A673 (cell line): Measurements from ENCODE around the gene BDNF. TPM values are rescaled to one million over a fixed set of nuclear protein-coding genes. Genes with fewer than 3 reads are reported as not detected.

ENCODE experiments used
- BruUV-seq: library from RNA; stranded (reverse); fragments of 400-500 nt; replicated peaks from 2 replicates; lab custom pipeline; 2021; lab: Mats Ljungman, UMichigan
- CTCF ChIA-PET: fragments of 300-600 bp; sonication (Branson Sonifier 250); formaldehyde crosslinking; loops from one replicate; lab custom pipeline; 2022; ENCODE audit warnings: antibody characterized with exemption; lab: Charles Lee
- POLR2A ChIA-PET: fragments of 300-600 bp; sonication (Branson Sonifier 250); formaldehyde crosslinking; loops from one replicate; lab custom pipeline; 2022; ENCODE audit warnings: antibody characterized with exemption; ENCODE audit not compliant: low non-redundant PET; lab: Charles Lee
- DNase-seq: peaks from one replicate; pipeline ENCODE4 v3.0.0-alpha.2; 2015; ENCODE audit warnings: low spot score
- H3K27ac ChIP-seq: fragments of 200-600 bp; sonication (generic); 2 replicates; pipeline ENCODE4 v1.5.1; 2016; ENCODE audit warnings: mixed run types, low read depth, mild to moderate bottlenecking, mixed read lengths, antibody characterized with exemption, low read length; ENCODE audit not compliant: poor library complexity, severe bottlenecking
- H3K27me3 ChIP-seq: fragments of 200-600 bp; sonication (generic); replicated peaks from 2 replicates; pipeline ENCODE4 v1.6.1; 2017; ENCODE audit warnings: mixed run types, low read depth, mild to moderate bottlenecking, mixed read lengths, antibody characterized with exemption, low read length; ENCODE audit not compliant: insufficient read depth, poor library complexity
- H3K36me3 ChIP-seq: fragments of 200-600 bp; sonication (generic); 2 replicates; pipeline ENCODE4 v1.6.1; 2016; ENCODE audit warnings: mixed run types, mild to moderate bottlenecking, mixed read lengths, antibody characterized with exemption, low read length; ENCODE audit not compliant: insufficient read depth, poor library complexity, severe bottlenecking
- H3K4me1 ChIP-seq: fragments of 200-600 bp; sonication (generic); 2 replicates; pipeline ENCODE4 v1.6.1; 2017; ENCODE audit warnings: mixed run types, mild to moderate bottlenecking, mixed read lengths, antibody characterized with exemption, low read length; ENCODE audit not compliant: insufficient read depth, poor library complexity, severe bottlenecking
- H3K4me3 ChIP-seq: fragments of 200-600 bp; sonication (generic); 2 replicates; pipeline ENCODE4 v1.5.1; 2016; ENCODE audit warnings: low read depth, mixed run types, mild to moderate bottlenecking, mixed read lengths, low read length; ENCODE audit not compliant: poor library complexity, severe bottlenecking
- H3K9me3 ChIP-seq: fragments of 200-600 bp; sonication (generic); 2 replicates; pipeline ENCODE4 v1.6.1; 2016; ENCODE audit warnings: mixed run types, low read depth, mild to moderate bottlenecking, mixed read lengths, antibody characterized with exemption, low read length; ENCODE audit not compliant: poor library complexity, severe bottlenecking
- EZH2 ChIP-seq: fragments of 200-600 bp; sonication (generic); IDR thresholded peaks from 2 replicates; pipeline ENCODE4 v1.6.1; 2017; ENCODE audit warnings: borderline replicate concordance, low read depth, mild to moderate bottlenecking, mixed read lengths, antibody characterized with exemption, low read length; ENCODE audit not compliant: poor library complexity, severe bottlenecking
- intact Hi-C: fragments of 100-400 bp; cut with micrococcal nuclease; formaldehyde crosslinking; loops from one replicate; pipeline ENCODE4 v1.10.0; 2022; ENCODE audit not compliant: unreplicated experiment
- total RNA-seq: library from RNA; stranded (reverse); gene quantifications from 2 replicates; pipeline ENCODE4 v1.2.3, GENCODE V29; 2021
- TF ChIP-seq, protein P1 (sequence below): fragments of 300-800, 200-600 bp; sonication (generic); conservative IDR thresholded peaks from 2 replicates; pipeline ENCODE4 v1.5.1; 2017; ENCODE audit warnings: low read depth, mild to moderate bottlenecking, antibody characterized with exemption, low read length, moderate library complexity, mixed read lengths

BDNF gene
- total RNA-seq, 1 experiment from 2014 or later = 0.09 TPM

DNA sequence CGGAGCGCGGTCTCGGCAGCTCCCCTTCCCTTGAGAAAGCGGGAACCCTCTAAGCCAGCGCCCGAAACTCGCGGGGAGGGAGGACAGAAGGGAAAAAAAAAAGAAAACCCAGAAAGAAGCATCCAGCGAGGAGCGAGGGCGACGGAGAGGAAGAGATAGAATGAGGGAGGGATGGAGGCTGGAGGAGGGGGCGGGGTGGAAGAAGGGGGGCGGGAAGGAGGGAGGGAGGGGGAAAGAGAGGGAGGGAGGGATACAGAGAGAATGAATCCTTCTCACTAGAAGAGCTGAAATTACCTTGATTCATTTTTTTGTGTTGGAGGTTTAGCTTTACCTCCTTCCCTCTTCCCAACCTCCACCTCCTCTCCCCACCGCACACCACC, 19.3 kb upstream of the BDNF start:
- H3K9me3 ChIP-seq = no peaks in the 10 kb centered on the region
- no peak overlapping the region for H3K4me3 ChIP-seq
- H3K4me1 ChIP-seq = peaks cover 14% of the 10 kb centered on the region
- TF ChIP-seq, protein P1, sequence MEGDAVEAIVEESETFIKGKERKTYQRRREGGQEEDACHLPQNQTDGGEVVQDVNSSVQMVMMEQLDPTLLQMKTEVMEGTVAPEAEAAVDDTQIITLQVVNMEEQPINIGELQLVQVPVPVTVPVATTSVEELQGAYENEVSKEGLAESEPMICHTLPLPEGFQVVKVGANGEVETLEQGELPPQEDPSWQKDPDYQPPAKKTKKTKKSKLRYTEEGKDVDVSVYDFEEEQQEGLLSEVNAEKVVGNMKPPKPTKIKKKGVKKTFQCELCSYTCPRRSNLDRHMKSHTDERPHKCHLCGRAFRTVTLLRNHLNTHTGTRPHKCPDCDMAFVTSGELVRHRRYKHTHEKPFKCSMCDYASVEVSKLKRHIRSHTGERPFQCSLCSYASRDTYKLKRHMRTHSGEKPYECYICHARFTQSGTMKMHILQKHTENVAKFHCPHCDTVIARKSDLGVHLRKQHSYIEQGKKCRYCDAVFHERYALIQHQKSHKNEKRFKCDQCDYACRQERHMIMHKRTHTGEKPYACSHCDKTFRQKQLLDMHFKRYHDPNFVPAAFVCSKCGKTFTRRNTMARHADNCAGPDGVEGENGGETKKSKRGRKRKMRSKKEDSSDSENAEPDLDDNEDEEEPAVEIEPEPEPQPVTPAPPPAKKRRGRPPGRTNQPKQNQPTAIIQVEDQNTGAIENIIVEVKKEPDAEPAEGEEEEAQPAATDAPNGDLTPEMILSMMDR = no peak
- no peak for TF ChIP-seq EZH2
- H3K27ac ChIP-seq = no peak overlapping the region
- H3K27me3 ChIP-seq = peaks cover 100% of the 10 kb centered on the region
- POLR2A ChIA-PET = interaction anchor here (0.5 kb wide), 1 partner anchor 774 kb away, joined by 3 read pairs; no protein-coding TSS in a partner anchor
- DNase-seq = no peak
- CTCF ChIA-PET = interaction anchor here (0.7 to 0.8 kb wide), 3 partner anchors 9 to 24 kb away, joined by 3 to 4 read pairs (median 3); no protein-coding TSS in a partner anchor
- no TSS peak for BruUV-seq
- no peaks in the 10 kb centered on the region for H3K36me3 ChIP-seq
- intact Hi-C loops = no loop called here

- DNase-seq = no peak
- CTCF ChIA-PET = interaction anchor here (0.6 to 0.7 kb wide), 3 partner anchors 20 to 24 kb away, joined by 3 to 5 read pairs (median 4); no protein-coding TSS in a partner anchor
- no peaks in the 10 kb centered on the region for H3K36me3 ChIP-seq
- no TSS peak for BruUV-seq
- no peak overlapping the region for H3K27ac ChIP-seq
- POLR2A ChIA-PET = interaction anchor here (0.6 to 0.8 kb wide), 2 partner anchors 20 to 126 kb away, joined by 6 to 9 read pairs; no protein-coding TSS in a partner anchor
- TF ChIP-seq EZH2 = peak; percentile 97
- TF ChIP-seq, protein P1 = no peak
- H3K9me3 ChIP-seq = no peaks in the 10 kb centered on the region
- H3K4me3 ChIP-seq = peak overlapping the region; percentile 38
- H3K27me3 ChIP-seq = peaks cover 100% of the 10 kb centered on the region
- intact Hi-C loops = no loop called here
- peaks cover 14% of the 10 kb centered on the region for H3K4me1 ChIP-seq
Measured at GRCh38 chr11:27718863-27719545, 18.7 kb upstream of the BDNF start.

DNA sequence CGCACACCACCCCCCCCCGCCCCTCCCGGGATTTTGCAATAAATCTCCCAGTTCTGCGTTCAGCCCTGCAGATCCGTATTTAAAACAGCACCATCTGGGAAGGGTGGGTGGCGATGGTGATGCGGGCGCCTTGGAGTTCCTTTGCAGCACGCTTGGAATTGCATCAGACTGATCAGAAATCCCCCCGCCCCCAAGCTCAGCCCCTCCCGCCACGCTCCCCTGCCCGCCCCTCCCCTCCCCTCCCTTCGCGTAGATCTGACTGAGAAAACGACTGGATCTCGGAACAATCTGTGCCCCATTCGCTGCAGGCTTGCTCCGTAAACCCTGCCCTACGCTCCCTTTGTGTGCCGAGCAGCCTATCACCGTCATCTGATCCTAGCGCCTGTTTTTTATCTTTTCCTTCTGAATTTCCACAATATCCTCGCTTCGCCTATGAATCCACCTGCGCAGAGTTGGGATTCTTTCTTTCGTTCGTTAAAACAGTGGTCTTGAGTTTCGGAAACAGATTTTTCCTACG, 18.1 kb upstream of the BDNF start:
- Histone ChIP-seq H3K27me3 (peaks cover 100% of the 10 kb centered on the region), H3K27ac (no peak overlapping the region), H3K9me3 (no peaks in the 10 kb centered on the region), H3K4me1 (peaks cover 14% of the 10 kb centered on the region), H3K4me3 (peak overlapping the region; percentile 38), H3K36me3 (no peaks in the 10 kb centered on the region)
- DNase-seq = peak; percentile 75
- CTCF ChIA-PET = interaction anchor here (0.6 kb wide), 2 partner anchors 19 to 24 kb away, joined by 3 to 5 read pairs; no protein-coding TSS in a partner anchor
- POLR2A ChIA-PET = interaction anchor here (0.6 to 0.8 kb wide), 2 partner anchors 20 to 127 kb away, joined by 6 to 9 read pairs; no protein-coding TSS in a partner anchor
- no peak for TF ChIP-seq EZH2
- TF ChIP-seq, protein P1 = no peak
- no TSS peak for BruUV-seq
- intact Hi-C loops = no loop called here
